Smooth muscle cell of trachea (primary cell): Measurements from ENCODE around the gene ELAC1. TPM values are rescaled to one million over a fixed set of nuclear protein-coding genes. Genes with fewer than 3 reads are reported as not detected.

ENCODE experiments used
- total RNA-seq: library from RNA; depleted of rRNA; stranded (reverse); fragments of >200 nt; gene quantifications from 2 replicates; pipeline ENCODE4 v1.2.1, GENCODE V29; 2014

The ELAC1 gene
- 6.0 and 8.9 TPM in 2 replicates for total RNA-seq

DNA sequence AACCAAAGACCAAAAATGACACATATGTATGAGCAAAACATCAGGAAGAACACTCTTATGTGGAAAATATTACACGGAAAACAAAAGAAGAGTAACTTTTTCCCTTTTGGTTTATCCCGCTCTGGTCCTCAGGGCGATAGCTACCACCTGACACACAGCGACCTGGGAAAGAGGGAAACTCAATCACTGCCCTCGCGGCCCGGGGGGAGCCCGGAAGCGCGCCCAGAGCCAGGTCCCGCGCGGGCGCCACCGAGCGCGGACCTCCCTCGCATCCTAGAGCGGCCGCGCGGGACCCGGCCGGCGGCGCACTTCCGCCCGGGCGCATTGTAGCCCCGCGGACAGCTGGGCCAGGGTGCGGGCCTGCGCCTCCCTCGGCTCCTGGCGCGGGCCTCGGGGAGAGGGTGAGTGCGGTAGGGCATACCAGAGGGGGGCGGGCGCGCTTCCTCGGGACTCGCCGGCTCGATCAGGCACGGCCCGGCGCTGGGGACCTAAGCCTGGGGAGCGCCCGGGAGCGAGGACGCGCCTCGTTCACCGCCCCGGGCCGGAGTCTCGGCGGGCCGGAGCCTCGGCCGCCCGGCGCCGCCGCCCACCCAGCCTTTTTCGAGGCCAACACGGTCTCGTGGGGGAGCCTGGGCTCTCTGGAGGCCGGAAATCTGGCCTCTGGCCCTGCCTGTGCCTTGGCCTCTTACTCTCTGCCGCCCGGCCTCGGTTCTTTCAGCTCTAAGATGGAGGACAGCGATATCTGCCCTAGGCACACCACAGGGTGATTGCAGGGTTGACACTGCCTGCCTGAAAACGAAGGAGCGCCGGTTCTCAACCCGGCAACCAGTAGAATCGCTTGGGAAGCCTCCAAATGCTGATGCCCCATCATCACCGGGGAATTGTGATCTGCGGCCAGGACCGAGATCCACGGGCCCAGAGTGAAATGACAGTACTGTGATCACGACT, at the start of gene ELAC1:
TSS of gene ELAC1 (plus strand) at position 327 of the 948 bp plus-strand sequence. CDS start 6,365 bp downstream, outside the sequence.

GRCh38 chr18:51029694-51030536, 62.1 kb downstream of the ELAC1 start, which contains the start of gene SMAD4:
Gene SMAD4, plus strand, starts transcription at chr18:51030213. Its CDS starts 16,834 bp downstream, at chr18:51047047.

Other genes with a start within 250 kb of the ELAC1 start
- under 0.01 TPM in 1 of 2 replicates, not detected in the other for gene MRO, start 148.0 kb upstream of the ELAC1 start, total RNA-seq
- gene ME2, start 88.9 kb upstream of the ELAC1 start, total RNA-seq, result 37.5 and 49.5 TPM in 2 replicates
- 93.8 and 108 TPM in 2 replicates for gene SMAD4, start 62.2 kb downstream of the ELAC1 start, total RNA-seq
- gene MEX3C, start 229.6 kb downstream of the ELAC1 start, total RNA-seq, result 33.7 and 36.4 TPM in 2 replicates